Ishikawa (cell line): Measurements from ENCODE around the gene RNF146.

Source experiments
- CEBPB ChIP-seq: IDR thresholded peaks from 2 replicates; pipeline ENCODE4 v1.6.1; 2012
- CREB1 ChIP-seq: IDR thresholded peaks from 2 replicates; pipeline ENCODE4 v1.6.1; 2012; ENCODE audit warnings: low read depth
- EGR1 ChIP-seq: IDR thresholded peaks from 2 replicates; pipeline ENCODE4 v1.6.1; 2012
- EP300 ChIP-seq: IDR thresholded peaks from 2 replicates; pipeline ENCODE4 v1.6.1; 2012; ENCODE audit warnings: borderline replicate concordance
- FOXM1 ChIP-seq: IDR thresholded peaks from 2 replicates; pipeline ENCODE4 v1.6.1; 2012; ENCODE audit warnings: low read depth, borderline replicate concordance
- MAX ChIP-seq: IDR thresholded peaks from 2 replicates; pipeline ENCODE4 v1.6.1; 2012
- NFIC ChIP-seq: IDR thresholded peaks from 2 replicates; pipeline ENCODE4 v1.6.1; 2012
- RAD21 ChIP-seq: IDR thresholded peaks from 2 replicates; pipeline ENCODE4 v1.6.1; 2012; ENCODE audit warnings: low read depth
- REST ChIP-seq: IDR thresholded peaks from 2 replicates; pipeline ENCODE4 v1.6.1; 2012; ENCODE audit warnings: low read depth, mild to moderate bottlenecking
- TAF1 ChIP-seq: IDR thresholded peaks from 2 replicates; pipeline ENCODE4 v1.6.1; 2012; ENCODE audit warnings: low read depth, mild to moderate bottlenecking
- TCF12 ChIP-seq: IDR thresholded peaks from 2 replicates; pipeline ENCODE4 v1.6.1; 2012; ENCODE audit warnings: low read depth
- TEAD4 ChIP-seq: IDR thresholded peaks from 2 replicates; pipeline ENCODE4 v1.6.1; 2012
- USF1 ChIP-seq: IDR thresholded peaks from 2 replicates; pipeline ENCODE4 v1.6.1; 2012
- YY1 ChIP-seq: IDR thresholded peaks from 2 replicates; pipeline ENCODE4 v1.6.1; 2012; ENCODE audit warnings: low read depth
- ZBTB7A ChIP-seq: IDR thresholded peaks from 2 replicates; pipeline ENCODE4 v1.6.1; 2012; ENCODE audit warnings: low read depth

Gene RNF146

GRCh38 chr6:127302728-127303660 is 36.3 kb downstream of the RNF146 start:
- TF ChIP-seq RAD21 (peak; percentile 61), USF1 (no peak)

- TF ChIP-seq ZBTB7A (no peak), FOXM1 (no peak), RAD21 (no peak), TAF1 (no peak), NFIC (no peak), REST (no peak), CEBPB (no peak), YY1 (no peak), TCF12 (no peak), CREB1 (no peak), EP300 (no peak), USF1 (no peak), EGR1 (no peak), TEAD4 (no peak), MAX (no peak)
Observed at GRCh38 chr6:127303917-127304316, 37.3 kb downstream of the RNF146 start.

- TF ChIP-seq CREB1 (no peak), USF1 (no peak), EGR1 (no peak), NFIC (no peak), REST (no peak), TCF12 (no peak), MAX (no peak), YY1 (no peak), EP300 (no peak), FOXM1 (no peak), RAD21 (no peak), ZBTB7A (no peak), TEAD4 (no peak), CEBPB (no peak)
Observed at GRCh38 chr6:127305741-127306140, 39.1 kb downstream of the RNF146 start.

- TF ChIP-seq REST (no peak), FOXM1 (no peak), CEBPB (no peak), MAX (no peak), RAD21 (no peak), EGR1 (no peak), ZBTB7A (no peak), TCF12 (no peak), NFIC (no peak), EP300 (no peak), USF1 (no peak), YY1 (no peak), CREB1 (no peak), TEAD4 (no peak), TAF1 (no peak)
Observed at GRCh38 chr6:127317388-127318128, 50.9 kb downstream of the RNF146 start.
